Calu3 (cell line): ENCODE results near the gene FHL3. TPM values are rescaled to one million over a fixed set of nuclear protein-coding genes. Genes with fewer than 3 reads are reported as not detected.

ENCODE experiments used
- BruUV-seq: library from RNA; stranded (reverse); fragments of 400-500 nt; replicated peaks from 2 replicates; lab custom pipeline; 2021; lab: Mats Ljungman, UMichigan
- CTCF ChIA-PET: fragments of 300-600 bp; sonication (Branson Sonifier 250); formaldehyde crosslinking; loops from one replicate; lab custom pipeline; 2022; ENCODE audit warnings: antibody characterized with exemption; lab: Charles Lee
- DNase-seq: peaks from one replicate; pipeline ENCODE4 v3.0.0; 2022
- H3K27ac Mint-ChIP-seq: one replicate; pipeline ENCODE4 v1.8.0; 2022; ENCODE audit warnings: mixed read lengths; ENCODE audit not compliant: unreplicated experiment
- H3K27me3 Mint-ChIP-seq: one replicate; pipeline ENCODE4 v1.8.0; 2022; ENCODE audit warnings: mixed read lengths; ENCODE audit not compliant: unreplicated experiment
- H3K36me3 Mint-ChIP-seq: one replicate; pipeline ENCODE4 v1.8.0; 2022; ENCODE audit warnings: mild to moderate bottlenecking, moderate library complexity, mixed read lengths; ENCODE audit not compliant: insufficient read depth, unreplicated experiment
- H3K4me1 Mint-ChIP-seq: one replicate; pipeline ENCODE4 v1.8.0; 2022; ENCODE audit warnings: mild to moderate bottlenecking, low read depth, mixed read lengths; ENCODE audit not compliant: unreplicated experiment
- H3K4me3 Mint-ChIP-seq: one replicate; pipeline ENCODE4 v1.8.0; 2022; ENCODE audit warnings: mild to moderate bottlenecking, low read depth, moderate library complexity, mixed read lengths; ENCODE audit not compliant: unreplicated experiment
- H3K9me3 Mint-ChIP-seq: one replicate; pipeline ENCODE4 v1.8.0; 2022; ENCODE audit warnings: low read depth, mixed read lengths; ENCODE audit not compliant: unreplicated experiment
- intact Hi-C: fragments of 100-400 bp; cut with micrococcal nuclease; formaldehyde crosslinking; loops from one replicate; pipeline ENCODE4 v1.10.0; 2022; ENCODE audit not compliant: unreplicated experiment
- total RNA-seq: library from RNA; stranded (reverse); gene quantifications from 2 replicates; pipeline ENCODE4 v1.2.3, GENCODE V29; 2022
- TF ChIP-seq, protein P1 (sequence below): fragments of 200-600 bp; IDR thresholded peaks from one replicate; pipeline ENCODE4 v1.8.0; 2022; ENCODE audit warnings: antibody characterized with exemption; ENCODE audit not compliant: unreplicated experiment

Gene FHL3
- total RNA-seq, 1 experiment from 2014 or later = 20.4 TPM

DNA sequence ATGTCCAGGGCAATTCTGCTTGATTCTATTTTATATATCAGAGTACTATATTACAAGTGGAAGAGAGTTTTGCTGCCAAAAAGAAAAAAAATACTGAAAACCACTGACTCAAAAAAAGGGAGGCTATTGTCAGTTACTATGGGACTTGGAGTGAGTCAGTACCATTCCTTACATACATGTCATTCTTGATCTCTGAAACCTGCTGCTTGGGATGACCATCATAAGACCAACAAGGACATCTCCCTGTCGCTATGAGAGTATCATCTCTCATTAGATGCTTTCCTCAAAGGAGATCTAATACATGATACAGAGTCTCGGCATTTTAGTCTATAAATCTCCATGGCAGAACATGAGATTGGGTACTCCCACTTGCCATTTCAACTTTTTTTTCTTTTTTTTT lies 46.6 kb downstream of the FHL3 start:
- Mint-ChIP-seq H3K4me3 (no peak overlapping the region), H3K4me1 (no peaks in the 10 kb centered on the region), H3K9me3 (no peaks in the 10 kb centered on the region), H3K36me3 (peaks cover 54% of the 10 kb centered on the region), H3K27ac (no peak overlapping the region), H3K27me3 (no peaks in the 10 kb centered on the region)
- intact Hi-C loops = no loop called here
- CTCF ChIA-PET = no interaction called here
- TF ChIP-seq, protein P1, sequence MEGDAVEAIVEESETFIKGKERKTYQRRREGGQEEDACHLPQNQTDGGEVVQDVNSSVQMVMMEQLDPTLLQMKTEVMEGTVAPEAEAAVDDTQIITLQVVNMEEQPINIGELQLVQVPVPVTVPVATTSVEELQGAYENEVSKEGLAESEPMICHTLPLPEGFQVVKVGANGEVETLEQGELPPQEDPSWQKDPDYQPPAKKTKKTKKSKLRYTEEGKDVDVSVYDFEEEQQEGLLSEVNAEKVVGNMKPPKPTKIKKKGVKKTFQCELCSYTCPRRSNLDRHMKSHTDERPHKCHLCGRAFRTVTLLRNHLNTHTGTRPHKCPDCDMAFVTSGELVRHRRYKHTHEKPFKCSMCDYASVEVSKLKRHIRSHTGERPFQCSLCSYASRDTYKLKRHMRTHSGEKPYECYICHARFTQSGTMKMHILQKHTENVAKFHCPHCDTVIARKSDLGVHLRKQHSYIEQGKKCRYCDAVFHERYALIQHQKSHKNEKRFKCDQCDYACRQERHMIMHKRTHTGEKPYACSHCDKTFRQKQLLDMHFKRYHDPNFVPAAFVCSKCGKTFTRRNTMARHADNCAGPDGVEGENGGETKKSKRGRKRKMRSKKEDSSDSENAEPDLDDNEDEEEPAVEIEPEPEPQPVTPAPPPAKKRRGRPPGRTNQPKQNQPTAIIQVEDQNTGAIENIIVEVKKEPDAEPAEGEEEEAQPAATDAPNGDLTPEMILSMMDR = no peak
- no TSS peak for BruUV-seq
- DNase-seq = no peak

DNA sequence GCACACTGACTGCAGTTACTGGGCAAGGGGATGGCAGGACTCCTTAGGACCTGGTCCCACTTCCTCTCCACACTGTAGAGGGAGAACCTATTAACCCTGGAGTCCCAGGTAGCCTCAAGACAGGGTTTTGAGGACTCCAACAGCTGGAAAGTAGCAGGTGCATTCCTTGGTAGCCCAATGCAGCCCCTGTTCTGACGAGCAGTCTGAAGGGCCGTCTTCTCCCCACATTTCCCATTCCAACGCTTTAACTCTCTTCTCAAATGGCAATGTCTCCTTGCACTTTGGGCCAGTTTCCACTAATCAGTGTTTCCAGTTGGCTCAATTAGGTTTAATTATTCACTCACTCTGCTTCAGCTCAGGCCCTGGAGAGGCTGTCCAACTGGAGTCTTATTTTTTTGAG lies 49.6 kb downstream of the FHL3 start:
- intact Hi-C loops = no loop called here

DNA sequence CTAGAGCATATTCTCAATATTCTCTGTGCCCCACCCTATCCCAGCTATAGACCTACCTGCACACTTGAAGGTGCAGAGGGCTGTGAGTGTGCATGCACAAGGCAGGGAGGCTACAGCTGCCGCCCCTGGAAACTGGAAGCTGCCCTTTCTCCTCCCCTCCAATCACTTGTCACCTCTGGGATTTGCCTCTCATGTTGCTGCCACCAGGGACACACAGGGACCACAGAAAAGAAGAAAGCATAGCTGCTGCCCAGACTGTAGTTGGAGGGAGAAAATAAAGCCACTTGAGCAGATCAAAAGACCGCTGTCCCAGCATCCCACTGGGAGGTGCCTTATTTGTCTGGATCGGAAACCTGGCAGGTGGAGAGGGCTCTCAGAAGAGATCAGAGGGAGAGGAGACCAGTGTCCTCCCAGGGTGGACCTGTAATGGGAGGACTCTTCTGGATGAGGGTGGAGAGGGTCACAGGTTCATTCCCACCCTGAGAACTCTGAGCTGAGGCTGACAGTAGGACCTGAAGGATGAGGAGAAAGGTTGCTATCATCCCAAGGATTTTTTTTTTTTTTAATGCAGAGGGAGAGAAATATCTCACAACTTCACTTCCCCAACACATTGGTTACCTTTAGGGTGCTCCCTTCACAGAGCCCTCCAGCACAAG lies 50.9 kb downstream of the FHL3 start:
- Mint-ChIP-seq H3K4me1 (no peaks in the 10 kb centered on the region), H3K4me3 (no peak overlapping the region), H3K36me3 (peaks cover 24% of the 10 kb centered on the region), H3K9me3 (no peaks in the 10 kb centered on the region), H3K27me3 (no peaks in the 10 kb centered on the region), H3K27ac (no peak overlapping the region)
- TF ChIP-seq, protein P1 = no peak
- no TSS peak for BruUV-seq
- DNase-seq = no peak
- intact Hi-C loops = no loop called here
- CTCF ChIA-PET = no interaction called here

More for the DNA sequence above, 49.6 kb downstream of the FHL3 start:
- H3K27ac Mint-ChIP-seq = no peak overlapping the region
- CTCF ChIA-PET = no interaction called here
- no peak overlapping the region for H3K4me3 Mint-ChIP-seq
- H3K27me3 Mint-ChIP-seq = no peaks in the 10 kb centered on the region
- BruUV-seq = no TSS peak
- no peaks in the 10 kb centered on the region for H3K9me3 Mint-ChIP-seq
- H3K36me3 Mint-ChIP-seq = peaks cover 33% of the 10 kb centered on the region
- DNase-seq = no peak
- TF ChIP-seq, protein P1 = no peak
- H3K4me1 Mint-ChIP-seq = no peaks in the 10 kb centered on the region

DNA sequence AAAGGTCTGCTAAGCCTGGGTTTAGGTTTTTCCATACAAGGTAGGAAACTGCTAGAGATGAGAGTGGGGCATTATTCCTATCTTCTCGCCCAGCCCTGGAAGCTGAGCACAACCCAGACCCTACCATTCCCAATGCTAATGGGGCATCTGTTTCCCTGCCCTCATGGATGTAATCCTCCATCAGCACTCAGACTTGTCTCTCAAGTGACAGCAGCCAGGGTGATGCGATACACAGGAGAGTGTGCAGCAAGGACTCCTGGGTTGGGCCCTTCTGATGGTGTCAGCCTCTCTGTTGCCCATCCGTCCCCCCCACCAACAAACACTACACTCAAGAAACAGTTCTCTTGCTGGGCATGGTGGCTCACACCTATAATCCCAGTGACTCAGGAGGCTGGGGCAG lies 52.6 kb downstream of the FHL3 start:
- Mint-ChIP-seq H3K4me3 (no peak overlapping the region), H3K4me1 (no peaks in the 10 kb centered on the region), H3K9me3 (no peaks in the 10 kb centered on the region), H3K27ac (no peak overlapping the region), H3K27me3 (no peaks in the 10 kb centered on the region), H3K36me3 (peaks cover 10% of the 10 kb centered on the region)
- TF ChIP-seq, protein P1 = no peak
- CTCF ChIA-PET = interaction anchor here (0.5 kb wide), 1 partner anchor 10 kb away, joined by 3 read pairs; no protein-coding TSS in a partner anchor
- intact Hi-C loops = no loop called here
- no peak for DNase-seq
- BruUV-seq = no TSS peak
